H1 (cell line): ENCODE measurements around the gene CCDC18. TPM values are rescaled to one million over a fixed set of nuclear protein-coding genes. Genes with fewer than 3 reads are reported as not detected.
"Not testable (repeated sequence)": the region's sequence is repeated elsewhere in the genome, so short reads cannot be mapped to it uniquely, and the experiment has no call there.

Source experiments
- CTCF ChIA-PET: fragments of 300-600 bp; sonication (Branson Sonifier 250); formaldehyde crosslinking; loops from one replicate; lab custom pipeline; 2021; ENCODE audit not compliant: partially characterized antibody; lab: Charles Lee
- POLR2A ChIA-PET: fragments of 300-600 bp; sonication (Branson Sonifier 250); formaldehyde crosslinking; loops from one replicate; lab custom pipeline; 2021; ENCODE audit warnings: inconsistent platforms; ENCODE audit not compliant: partially characterized antibody; lab: Charles Lee
- DNase-seq, 2 experiments: peaks; one replicate each; pipeline versions ENCODE4 v3.0.0 to v3.0.0-alpha.2; 2010 to 2022; ENCODE audit warnings: low spot score in 2 of 2, low read depth in 1 of 2, mixed read lengths in 1 of 2
- FAIRE-seq: peaks from 2 replicates; lab custom pipeline; 2011; peaks lifted over from hg19 to GRCh38; lab: Jason Lieb, UNC
- H2AFZ ChIP-seq: 2 replicates; pipeline ENCODE4 v1.8.1; 2012; ENCODE audit warnings: low read length, inconsistent platforms
- H2AK5ac ChIP-seq: 2 replicates; pipeline ENCODE4 v1.6.1; 2013; ENCODE audit warnings: low read depth, low read length
- H2BK120ac ChIP-seq: replicated peaks from 2 replicates; pipeline ENCODE3; 2013; ENCODE audit warnings: low read depth, low read length, inconsistent platforms
- H2BK12ac ChIP-seq: 2 replicates; pipeline ENCODE4 v1.6.1; 2013; ENCODE audit warnings: low read depth, low read length
- H2BK15ac ChIP-seq: 2 replicates; pipeline ENCODE4 v1.6.1; 2013; ENCODE audit warnings: low read length
- H2BK20ac ChIP-seq: 2 replicates; pipeline ENCODE4 v1.6.1; 2013; ENCODE audit warnings: low read length
- H2BK5ac ChIP-seq: 2 replicates; pipeline ENCODE4 v1.6.1; 2013; ENCODE audit warnings: low read depth, low read length
- H3K14ac ChIP-seq: 2 replicates; pipeline ENCODE4 v1.6.1; 2013; ENCODE audit warnings: inconsistent platforms; ENCODE audit not compliant: insufficient read length
- H3K18ac ChIP-seq: 2 replicates; pipeline ENCODE4 v1.6.1; 2013; ENCODE audit warnings: low read length; ENCODE audit errors: extremely low read depth
- H3K23ac ChIP-seq: 2 replicates; pipeline ENCODE4 v1.6.1; 2013; ENCODE audit warnings: inconsistent platforms; ENCODE audit not compliant: insufficient read length
- H3K23me2 ChIP-seq: 2 replicates; pipeline ENCODE4 v1.6.1; 2013; ENCODE audit warnings: low read depth, low read length
- H3K27ac ChIP-seq: 2 replicates; pipeline ENCODE4 v1.6.1; 2011; ENCODE audit warnings: low read depth, low read length, inconsistent platforms
- H3K27me3 ChIP-seq, 4 experiments: replicated peaks in 1 of 4; 1 replicate in 1 of 4; 2 replicates in 3 of 4; pipeline versions ENCODE4 v1.6.1 to v1.8.1; 2011 to 2013; ENCODE audit warnings: low read length in 3 of 4, mild to moderate bottlenecking in 3 of 4, inconsistent platforms in 2 of 4, mixed read lengths in 2 of 4, moderate library complexity in 1 of 4; ENCODE audit not compliant: control insufficient read depth in 3 of 4, insufficient read depth in 3 of 4; ENCODE audit errors: extremely low read depth in 1 of 4
- H3K36me3 ChIP-seq, 4 experiments: 2 replicates each; pipeline versions ENCODE4 v1.6.1 to v1.8.1; 2011 to 2013; ENCODE audit warnings: mild to moderate bottlenecking in 4 of 4, low read length in 3 of 4, moderate library complexity in 2 of 4, control low read depth in 1 of 4, inconsistent platforms in 1 of 4; ENCODE audit not compliant: insufficient read depth in 4 of 4, control insufficient read depth in 2 of 4
- H3K4ac ChIP-seq: replicated peaks from 2 replicates; pipeline ENCODE3; 2013; ENCODE audit warnings: low read length, low read depth, mixed read lengths, inconsistent platforms; ENCODE audit not compliant: insufficient read length
- H3K4me1 ChIP-seq, 4 experiments: replicated peaks in 1 of 4; 1 replicate in 1 of 4; 2 replicates in 3 of 4; pipeline versions ENCODE4 v1.6.1 to v1.8.1; 2011 to 2013; ENCODE audit warnings: low read length in 3 of 4, inconsistent platforms in 2 of 4, mixed read lengths in 1 of 4; ENCODE audit not compliant: insufficient read depth in 4 of 4, control insufficient read depth in 3 of 4
- H3K4me2 ChIP-seq, 2 experiments: 2 replicates each; pipeline versions ENCODE4 v1.6.1 to v1.8.1; 2011 to 2013; ENCODE audit warnings: low read depth in 2 of 2, low read length in 2 of 2, control low read depth in 1 of 2, inconsistent platforms in 1 of 2, mild to moderate bottlenecking in 1 of 2; ENCODE audit not compliant: insufficient read depth in 1 of 2
- H3K4me3 ChIP-seq, 4 experiments: fragments of 200-600, 300-600 bp in 1 of 4; sonication (generic), shearing (Covaris generic), sonication (Bioruptor Twin) in 1 of 4; 2 replicates each; pipeline versions ENCODE4 v1.5.1 to v1.8.1; 2011 to 2016; ENCODE audit warnings: low read length in 4 of 4, low read depth in 3 of 4, control low read depth in 2 of 4, inconsistent platforms in 2 of 4, mild to moderate bottlenecking in 2 of 4, mixed read lengths in 1 of 4, moderate library complexity in 1 of 4; ENCODE audit not compliant: insufficient read depth in 2 of 4; ENCODE audit errors: extremely low read depth in 1 of 4
- H3K56ac ChIP-seq: replicated peaks from 2 replicates; pipeline ENCODE3; 2013; ENCODE audit warnings: low read depth, mild to moderate bottlenecking, mixed read lengths, low read length, inconsistent platforms; ENCODE audit not compliant: insufficient read length
- H3K79me1 ChIP-seq: 2 replicates; pipeline ENCODE4 v1.6.1; 2013; ENCODE audit warnings: low read depth, low read length, control low read depth
- H3K79me2 ChIP-seq, 2 experiments: 2 replicates each; pipeline versions ENCODE4 v1.6.1 to v1.8.1; 2012 to 2013; ENCODE audit warnings: low read length in 2 of 2, mild to moderate bottlenecking in 2 of 2, inconsistent platforms in 1 of 2; ENCODE audit not compliant: insufficient read depth in 2 of 2, control insufficient read depth in 1 of 2
- H3K9ac ChIP-seq, 4 experiments: replicated peaks in 1 of 4; 1 replicate in 1 of 4; 2 replicates in 3 of 4; pipeline versions ENCODE4 v1.6.1 to v1.8.1; 2011 to 2013; ENCODE audit warnings: low read depth in 3 of 4, low read length in 3 of 4, control low read depth in 2 of 4, mild to moderate bottlenecking in 2 of 4, moderate library complexity in 2 of 4, inconsistent platforms in 1 of 4; ENCODE audit errors: extremely low read depth in 1 of 4
- H3K9me3 ChIP-seq, 2 experiments: 2 replicates each; pipeline versions ENCODE4 v1.6.1 to v1.8.1; 2012 to 2013; ENCODE audit warnings: mild to moderate bottlenecking in 2 of 2, moderate library complexity in 2 of 2, control low read depth in 1 of 2, inconsistent platforms in 1 of 2, low read depth in 1 of 2, low read length in 1 of 2, mixed read lengths in 1 of 2; ENCODE audit not compliant: insufficient read depth in 2 of 2
- H4K20me1 ChIP-seq, 2 experiments: replicated peaks in 1 of 2; 2 replicates each; pipeline versions ENCODE3 to v1.8.1; 2011 to 2013; ENCODE audit warnings: inconsistent platforms in 2 of 2, low read length in 2 of 2, mild to moderate bottlenecking in 1 of 2; ENCODE audit not compliant: insufficient read depth in 2 of 2, control insufficient read depth in 1 of 2
- H4K5ac ChIP-seq: 2 replicates; pipeline ENCODE4 v1.6.1; 2013; ENCODE audit warnings: low read length, low read depth, mixed read lengths, inconsistent platforms; ENCODE audit not compliant: insufficient read length
- H4K8ac ChIP-seq: 2 replicates; pipeline ENCODE4 v1.8.0; 2013; ENCODE audit warnings: mild to moderate bottlenecking, moderate library complexity, low read length, inconsistent platforms; ENCODE audit not compliant: insufficient read depth; ENCODE audit errors: extremely low read depth
- H4K91ac ChIP-seq: replicated peaks from 2 replicates; pipeline ENCODE3; 2013; ENCODE audit warnings: low read length, mixed read lengths, inconsistent platforms; ENCODE audit not compliant: insufficient read length
- ASH2L ChIP-seq: fragments of 200-600, 300-600 bp; sonication (generic); IDR thresholded peaks from one replicate; pipeline ENCODE4 v1.7.1; 2017; ENCODE audit warnings: low read length
- ATF3 ChIP-seq: IDR thresholded peaks from 2 replicates; pipeline ENCODE4 v1.6.1; 2011; ENCODE audit warnings: low read depth, mild to moderate bottlenecking, low read length; ENCODE audit not compliant: insufficient read depth
- CBX5 ChIP-seq: fragments of 300-800, 300-1000 bp; sonication (generic); IDR thresholded peaks from 2 replicates; pipeline ENCODE4 v1.7.1; 2016; ENCODE audit warnings: antibody characterized with exemption, low read length, low read depth
- GABPA ChIP-seq: IDR thresholded peaks from 2 replicates; pipeline ENCODE4 v1.6.1; 2011; ENCODE audit warnings: mild to moderate bottlenecking, low read length, moderate library complexity, borderline replicate concordance; ENCODE audit not compliant: insufficient read depth
- HDAC2 ChIP-seq, 2 experiments: fragments of 300-600 bp in 1 of 2; sonication (generic) in 1 of 2; IDR thresholded peaks; 2 replicates each; pipeline ENCODE4 v1.6.1; 2011 to 2012; ENCODE audit warnings: low read depth in 2 of 2, low read length in 2 of 2, mild to moderate bottlenecking in 2 of 2, moderate library complexity in 2 of 2, borderline replicate concordance in 1 of 2, inconsistent platforms in 1 of 2
- HDAC6 ChIP-seq: IDR thresholded peaks from one replicate; pipeline ENCODE4 v1.7.1; 2012; ENCODE audit warnings: low read depth, mild to moderate bottlenecking, inconsistent platforms, low read length, moderate library complexity
- KDM5A ChIP-seq: fragments of 200-600 bp; IDR thresholded peaks from 2 replicates; pipeline ENCODE4 v1.7.1; 2012; ENCODE audit warnings: mild to moderate bottlenecking, low read length, inconsistent platforms, mixed read lengths
- MAFK ChIP-seq: IDR thresholded peaks from 2 replicates; pipeline ENCODE4 v1.6.1; 2012; ENCODE audit warnings: low read depth, mild to moderate bottlenecking, improper control_type of control experiment, low read length
- TBP ChIP-seq: IDR thresholded peaks from 2 replicates; pipeline ENCODE4 v1.6.1; 2011; ENCODE audit warnings: low read depth, low read length, improper control_type of control experiment
- USF2 ChIP-seq: IDR thresholded peaks from 2 replicates; pipeline ENCODE4 v1.6.1; 2011; ENCODE audit warnings: low read length, improper control_type of control experiment
- WGBS, 2 experiments: shearing (Covaris generic) in 1 of 2; methylation state at CpG; one replicate each; pipeline versions ENCODE4 v1.1.6 to v1.1.7; 2013 to 2015; ENCODE audit warnings: low lambda C conversion rate in 2 of 2, mixed read lengths in 2 of 2, inconsistent platforms in 1 of 2, low coverage in 1 of 2, missing lambda C conversion rate in 1 of 2; ENCODE audit not compliant: insufficient replicate concordance in 2 of 2, insufficient coverage in 1 of 2, insufficient read length in 1 of 2; ENCODE audit errors: extremely low coverage in 1 of 2, missing lambda C conversion rate in 1 of 2; 5-methylcytosine and 5-hydroxymethylcytosine counted together
- polyA plus RNA-seq, 7 experiments: library from polyadenylated mRNA; depleted of rRNA in 3 of 7; stranded (reverse) in 5 of 7; unstranded in 2 of 7; fragments of >200 nt in 5 of 7; fragments of 200-250 nt in 2 of 7; gene quantifications; 1 replicate in 5 of 7; 2 replicates in 1 of 7; 4 replicates in 1 of 7; pipeline versions ENCODE4 v1.2.1 to v1.2.3, GENCODE V29; 2011 to 2013; ENCODE audit warnings: missing spikeins in 2 of 7, mixed read lengths in 2 of 7
- total RNA-seq: library from RNA; stranded (reverse); fragmentation: NEBNext Ultra II Directional; extraction: Animal tissue kit (Norgen Biotek cat#: 25700); gene quantifications from 2 replicates; pipeline ENCODE4 v1.2.1, GENCODE V29; 2021

Gene CCDC18
- total and polyA plus RNA-seq, 2 of the 8 experiments (the other 6 are each of a cell fraction or from before 2014, with no cell fraction given), result 3.0 to 21.2 TPM

- TF ChIP-seq USF2 (no peak), KDM5A (no peak), CBX5 (no peak), GABPA (no peak), HDAC6 (no peak), ASH2L (no peak), MAFK (no peak), ATF3 (no peak), HDAC2 (IDR thresholded peaks at IDR 0.05; ENCODE audit: borderline replicate concordance in 1 of 2, low read depth in 2 of 2, low read length in 2 of 2) (no peak), TBP (no peak)
These were observed 7.7 kb upstream of the CCDC18 start (continued) for GRCh38 chr1:93172778-93173177.

GRCh38 chr1:93174638-93175037 is 5.9 kb upstream of the CCDC18 start:
- WGBS, 2 experiments, result 95% methylated on average over 3 of the region's 3 CpGs; no CpG with 5 or more reads in 1 of the 2 experiments
- H2BK120ac ChIP-seq, FAIRE-seq, H3K56ac ChIP-seq, H4K5ac ChIP-seq, H3K9me3 ChIP-seq, H2BK20ac ChIP-seq, H2BK12ac ChIP-seq, H3K27ac ChIP-seq, H3K79me1 ChIP-seq, H3K23me2 ChIP-seq, H3K14ac ChIP-seq, DNase-seq, H3K36me3 ChIP-seq, H3K9ac ChIP-seq, H4K8ac ChIP-seq, H3K4ac ChIP-seq, H3K18ac ChIP-seq, H2AK5ac ChIP-seq, CTCF ChIA-PET, H3K27me3 ChIP-seq, H3K4me1 ChIP-seq, H2BK15ac ChIP-seq, H3K4me3 ChIP-seq, H3K4me2 ChIP-seq, H2BK5ac ChIP-seq, H4K20me1 ChIP-seq, H2AFZ ChIP-seq, H4K91ac ChIP-seq, H3K23ac ChIP-seq: not testable (repeated sequence)
- POLR2A ChIA-PET, result interaction anchor here (0.6 kb wide), 1 partner anchor 433 kb away, joined by 3 read pairs; no protein-coding TSS in a partner anchor
- peaks cover 0 to 79% of the 10 kb centered on the region in 2 experiments; a peak in 2 of 4 replicates for H3K79me2 ChIP-seq
